Tibial nerve (tissue), 4 donors: Measurements from ENCODE around the gene ZNF597. TPM values are rescaled to one million over a fixed set of nuclear protein-coding genes. Genes with fewer than 3 reads are reported as not detected.

ENCODE experiments used
- DNase-seq, 2 donors: peaks; one replicate each; pipeline ENCODE4 v3.0.0-alpha.2; 2019; ENCODE audit warnings: low spot score in 2 of 2
- H3K27ac ChIP-seq, 4 donors: fragments of 200-600 bp; sonication (generic) in 3 of 4; one replicate each; pipeline ENCODE4 v1.5.1; 2017 to 2019; ENCODE audit warnings: mild to moderate bottlenecking in 1 of 4
- H3K27me3 ChIP-seq, 2 donors: fragments of 200-600 bp; sonication (generic) in 1 of 2; one replicate each; pipeline versions ENCODE4 v1.5.1 to v1.6.0; 2017 to 2019
- H3K36me3 ChIP-seq, 3 donors: fragments of 200-600 bp; sonication (generic); one replicate each; pipeline ENCODE4 v1.5.1; 2018 to 2019
- H3K4me1 ChIP-seq, 4 donors: fragments of 200-600 bp; sonication (generic) in 3 of 4; one replicate each; pipeline ENCODE4 v1.5.1; 2017 to 2019
- H3K4me3 ChIP-seq, 4 donors: fragments of 200-600 bp; sonication (generic) in 3 of 4; one replicate each; pipeline ENCODE4 v1.5.1; 2017 to 2019; ENCODE audit warnings: mild to moderate bottlenecking in 1 of 4, moderate library complexity in 1 of 4
- H3K9me3 ChIP-seq, 4 donors: fragments of 200-600 bp; sonication (generic) in 3 of 4; one replicate each; pipeline ENCODE4 v1.5.1; 2017 to 2019
- CTCF ChIP-seq, 5 experiments: fragments of 200-600 bp in 3 of 5; fragments of 450-650 bp in 2 of 5; sonication (generic) in 3 of 5; IDR thresholded peaks; one replicate each; pipeline ENCODE4 v1.5.1; 2016 to 2019; ENCODE audit warnings: antibody characterized with exemption in 5 of 5, mild to moderate bottlenecking in 3 of 5, moderate library complexity in 2 of 5
- EP300 ChIP-seq, 2 donors: sonication (generic); formaldehyde crosslinking; IDR thresholded peaks; one replicate each; pipeline ENCODE4 v1.6.1; 2017; ENCODE audit warnings: antibody characterized with exemption in 2 of 2, mild to moderate bottlenecking in 1 of 2
- POLR2A ChIP-seq, 2 donors: fragments of 450-650 bp; IDR thresholded peaks; one replicate each; pipeline ENCODE4 v1.6.1; 2017; ENCODE audit warnings: antibody characterized with exemption in 2 of 2, mild to moderate bottlenecking in 2 of 2, moderate library complexity in 2 of 2
- WGBS, 2 donors: methylation state at CpG; one replicate each; pipeline ENCODE4 v1.1.5; 2018; 5-methylcytosine and 5-hydroxymethylcytosine counted together
- total RNA-seq, 4 donors: library from RNA; depleted of rRNA; stranded (reverse); fragments of >200 nt; gene quantifications; one replicate each; pipeline ENCODE4 v1.1.0, GENCODE V29; 2016

The ZNF597 gene
- total RNA-seq, 4 donors from 2014 or later: 2.2 to 3.1 (median 2.7) TPM

GRCh38 chr16:3454093-3454492, 10.8 kb upstream of the ZNF597 start:
- Histone ChIP-seq H3K36me3 (peaks cover 0 to 7% (median 2%) of the 10 kb centered on the region in 3 donors), H3K4me3 (no peak overlapping the region), H3K27ac (no peak overlapping the region), H3K9me3 (no peaks in the 10 kb centered on the region), H3K27me3 (no peaks in the 10 kb centered on the region), H3K4me1 (peaks cover 0 to 25% (median 16%) of the 10 kb centered on the region in 4 donors)
- 89 to 90% methylated on average over 5 of the region's 5 CpGs for WGBS, 2 donors
- no peak for TF ChIP-seq CTCF (IDR thresholded peaks at IDR 0.05)
- no peak for TF ChIP-seq POLR2A (IDR thresholded peaks at IDR 0.05)
- no peak for TF ChIP-seq EP300 (IDR thresholded peaks at IDR 0.05)
- DNase-seq: no peak

GRCh38 chr16:3444032-3444388, 706 bp upstream of the ZNF597 start:
- WGBS, 2 donors: 40 to 50% methylated on average over 8 to 10 of the region's 10 CpGs

GRCh38 chr16:3439637-3440036, 3.7 kb downstream of the ZNF597 start:
- TF ChIP-seq POLR2A (IDR thresholded peaks at IDR 0.05) (no peak), CTCF (IDR thresholded peaks at IDR 0.05) (no peak), EP300 (IDR thresholded peaks at IDR 0.05) (no peak)
- DNase-seq: no peak
- WGBS, 2 donors: 91 to 93% methylated on average over 4 of the region's 4 CpGs

More at GRCh38 chr16:3444032-3444388, 706 bp upstream of the ZNF597 start:
- no peak for DNase-seq
- H3K4me1 ChIP-seq: peaks cover 0 to 19% (median 3%) of the 10 kb centered on the region in 4 donors
- peak overlapping the region; percentile 44 to 57 (median 50) for H3K4me3 ChIP-seq
- peaks cover 0 to 41% (median 0%) of the 10 kb centered on the region in 3 donors for H3K36me3 ChIP-seq
- peaks cover 0 to 20% (median 0%) of the 10 kb centered on the region in 4 donors for H3K9me3 ChIP-seq
- no peaks in the 10 kb centered on the region for H3K27me3 ChIP-seq
- no peak for TF ChIP-seq POLR2A (IDR thresholded peaks at IDR 0.05)
- peak overlapping the region; percentile 3 to 80 (median 71) for H3K27ac ChIP-seq

GRCh38 chr16:3434373-3434772, 8.9 kb downstream of the ZNF597 start:
- H3K4me3 ChIP-seq: no peak overlapping the region
- DNase-seq: no peak
- no peak overlapping the region for H3K27ac ChIP-seq
- TF ChIP-seq POLR2A (IDR thresholded peaks at IDR 0.05): no peak
- TF ChIP-seq CTCF (IDR thresholded peaks at IDR 0.05): no peak
- TF ChIP-seq EP300 (IDR thresholded peaks at IDR 0.05): no peak
- H3K9me3 ChIP-seq: peaks cover 0 to 20% (median 0%) of the 10 kb centered on the region in 4 donors
- H3K27me3 ChIP-seq: no peaks in the 10 kb centered on the region
- H3K4me1 ChIP-seq: no peaks in the 10 kb centered on the region
- peaks cover 0 to 72% (median 0%) of the 10 kb centered on the region in 3 donors for H3K36me3 ChIP-seq

More at GRCh38 chr16:3439637-3440036, 3.7 kb downstream of the ZNF597 start:
- Histone ChIP-seq H3K4me3 (no peak overlapping the region), H3K4me1 (peaks cover 0 to 14% (median 2%) of the 10 kb centered on the region in 4 donors), H3K9me3 (peaks cover 0 to 26% (median 0%) of the 10 kb centered on the region in 4 donors), H3K27ac (no peak overlapping the region), H3K27me3 (no peaks in the 10 kb centered on the region), H3K36me3 (peaks cover 0 to 66% (median 0%) of the 10 kb centered on the region in 3 donors)

GRCh38 chr16:3431779-3432219, 11.5 kb downstream of the ZNF597 start:
- 67 to 79% methylated on average over 25 to 26 of the region's 26 CpGs for WGBS, 2 donors
- TF ChIP-seq CTCF (IDR thresholded peaks at IDR 0.05): no peak
- TF ChIP-seq EP300 (IDR thresholded peaks at IDR 0.05): no peak
- no peak for TF ChIP-seq POLR2A (IDR thresholded peaks at IDR 0.05)
- peak overlapping the region in 1 of 4 donors; percentile 29 for H3K4me3 ChIP-seq
- H3K36me3 ChIP-seq: peaks cover 0 to 65% (median 0%) of the 10 kb centered on the region in 3 donors
- H3K27me3 ChIP-seq: no peaks in the 10 kb centered on the region
- peak in 1 of 2 donors; percentile 4 for DNase-seq
- no peak overlapping the region for H3K27ac ChIP-seq
- no peaks in the 10 kb centered on the region for H3K4me1 ChIP-seq
- H3K9me3 ChIP-seq: peaks cover 0 to 21% (median 0%) of the 10 kb centered on the region in 4 donors
